ENCODE measurements around the gene ING3. TPM values are rescaled to one million over a fixed set of nuclear protein-coding genes. Genes with fewer than 3 reads are reported as not detected.

ING3 gene
- total and polyA plus RNA-seq, 2 of the 8 experiments (the other 6 are each of a cell fraction or from before 2014, with no cell fraction given), result 6.0 to 17.7 TPM

GRCh38 chr7:120997882-120998474, 47.4 kb downstream of the ING3 start:
- Histone ChIP-seq H4K20me1 (replicated peaks in 1 of 2; ENCODE audit: control insufficient read depth in 1 of 2, insufficient read depth in 2 of 2, low read length in 2 of 2) (no peaks in the 10 kb centered on the region), H2BK15ac (ENCODE audit: low read length) (no peak overlapping the region), H3K79me1 (ENCODE audit: low read depth, low read length) (no peaks in the 10 kb centered on the region), H3K79me2 (ENCODE audit: control insufficient read depth in 1 of 2, insufficient read depth in 2 of 2, low read length in 2 of 2) (no peaks in the 10 kb centered on the region), H3K56ac (replicated peaks; ENCODE audit: insufficient read length, low read depth, low read length) (no peak overlapping the region), H3K27me3 (replicated peaks in 1 of 4; ENCODE audit: control insufficient read depth in 3 of 4, extremely low read depth in 1 of 4, insufficient read depth in 3 of 4, low read length in 3 of 4) (no peaks in the 10 kb centered on the region), H3K4me1 (replicated peaks in 1 of 4; ENCODE audit: control insufficient read depth in 3 of 4, insufficient read depth in 4 of 4, low read length in 3 of 4) (no peaks in the 10 kb centered on the region), H3K4me2 (ENCODE audit: insufficient read depth in 1 of 2, low read depth in 2 of 2, low read length in 2 of 2) (no peak overlapping the region), H2BK20ac (ENCODE audit: low read length) (no peak overlapping the region), H3K23me2 (ENCODE audit: low read depth, low read length) (no peaks in the 10 kb centered on the region), H3K23ac (ENCODE audit: insufficient read length) (no peak overlapping the region), H4K5ac (ENCODE audit: insufficient read length, low read depth, low read length) (no peak overlapping the region), H4K91ac (replicated peaks; ENCODE audit: insufficient read length, low read length) (no peak overlapping the region), H4K8ac (ENCODE audit: extremely low read depth, insufficient read depth, low read length) (no peak overlapping the region), H2AFZ (ENCODE audit: low read length) (no peak overlapping the region), H3K9me3 (ENCODE audit: insufficient read depth in 2 of 2, low read depth in 1 of 2, low read length in 1 of 2) (no peaks in the 10 kb centered on the region), H2BK120ac (replicated peaks; ENCODE audit: low read depth, low read length) (no peak overlapping the region), H3K14ac (ENCODE audit: insufficient read length) (no peak overlapping the region), H3K4ac (replicated peaks; ENCODE audit: insufficient read length, low read depth, low read length) (no peak overlapping the region), H2AK5ac (ENCODE audit: low read depth, low read length) (no peak overlapping the region), H3K27ac (ENCODE audit: low read depth, low read length) (no peak overlapping the region), H3K36me3 (ENCODE audit: control insufficient read depth in 2 of 4, insufficient read depth in 4 of 4, low read length in 3 of 4) (no peaks in the 10 kb centered on the region), H2BK12ac (ENCODE audit: low read depth, low read length) (no peak overlapping the region), H3K9ac (replicated peaks in 1 of 4; ENCODE audit: extremely low read depth in 1 of 4, low read depth in 3 of 4, low read length in 3 of 4) (no peak overlapping the region), H2BK5ac (ENCODE audit: low read depth, low read length) (no peak overlapping the region), H3K4me3 (ENCODE audit: extremely low read depth in 1 of 4, insufficient read depth in 2 of 4, low read depth in 3 of 4, low read length in 4 of 4) (no peak overlapping the region), H3K18ac (ENCODE audit: extremely low read depth, low read length) (no peak overlapping the region)
- DNase-seq (ENCODE audit: low read depth in 1 of 2, low spot score in 2 of 2), result no peak
- ChIA-PET POLR2A (ENCODE audit: partially characterized antibody) (no interaction called here), CTCF (ENCODE audit: partially characterized antibody) (interaction anchor here (1.0 to 1.8 kb wide), 6 partner anchors 9 to 102 kb away, joined by 3 to 6 read pairs (median 4); partner anchors contain the start of gene CPED1)
- WGBS, 2 experiments (ENCODE audit: extremely low coverage in 1 of 2, insufficient coverage in 1 of 2, insufficient read length in 1 of 2, insufficient replicate concordance in 2 of 2, low coverage in 1 of 2, low lambda C conversion rate in 2 of 2, missing lambda C conversion rate in 1 of 2), result 94% methylated on average over 7 of the region's 7 CpGs; no CpG with 5 or more reads in 1 of the 2 experiments
- FAIRE-seq, result no peak
- no peak for TF ChIP-seq RNF2 (IDR thresholded peaks at IDR 0.05; ENCODE audit: borderline replicate concordance, low read depth, low read length, missing control alignments, poor library complexity, severe bottlenecking)
- no peak for TF ChIP-seq POLR2AphosphoS5 (IDR thresholded peaks at IDR 0.05; ENCODE audit: low read depth, low read length)
- TF ChIP-seq CBX5 (IDR thresholded peaks at IDR 0.05; ENCODE audit: low read depth, low read length), result no peak
- no peak for TF ChIP-seq SIX5 (IDR thresholded peaks at IDR 0.05; ENCODE audit: low read depth, low read length)
- no peak for TF ChIP-seq PHF8 (conservative IDR thresholded peaks at IDR 0.05; ENCODE audit: low read depth, low read length)
- TF ChIP-seq EP300 (IDR thresholded peaks at IDR 0.05; ENCODE audit: borderline replicate concordance in 1 of 2, low read depth in 2 of 2, low read length in 2 of 2), result no peak
- no peak for TF ChIP-seq HDAC6 (IDR thresholded peaks at IDR 0.05; ENCODE audit: low read depth, low read length)
- no peak for TF ChIP-seq BRCA1 (IDR thresholded peaks at IDR 0.05; ENCODE audit: low read depth, low read length)
